RKO (cell line): ENCODE results near the gene CEP350.

ENCODE experiments used
- DNase-seq: peaks from one replicate; pipeline ENCODE4 v3.0.0-alpha.2; 2016; ENCODE audit warnings: low spot score

Gene CEP350

DNA sequence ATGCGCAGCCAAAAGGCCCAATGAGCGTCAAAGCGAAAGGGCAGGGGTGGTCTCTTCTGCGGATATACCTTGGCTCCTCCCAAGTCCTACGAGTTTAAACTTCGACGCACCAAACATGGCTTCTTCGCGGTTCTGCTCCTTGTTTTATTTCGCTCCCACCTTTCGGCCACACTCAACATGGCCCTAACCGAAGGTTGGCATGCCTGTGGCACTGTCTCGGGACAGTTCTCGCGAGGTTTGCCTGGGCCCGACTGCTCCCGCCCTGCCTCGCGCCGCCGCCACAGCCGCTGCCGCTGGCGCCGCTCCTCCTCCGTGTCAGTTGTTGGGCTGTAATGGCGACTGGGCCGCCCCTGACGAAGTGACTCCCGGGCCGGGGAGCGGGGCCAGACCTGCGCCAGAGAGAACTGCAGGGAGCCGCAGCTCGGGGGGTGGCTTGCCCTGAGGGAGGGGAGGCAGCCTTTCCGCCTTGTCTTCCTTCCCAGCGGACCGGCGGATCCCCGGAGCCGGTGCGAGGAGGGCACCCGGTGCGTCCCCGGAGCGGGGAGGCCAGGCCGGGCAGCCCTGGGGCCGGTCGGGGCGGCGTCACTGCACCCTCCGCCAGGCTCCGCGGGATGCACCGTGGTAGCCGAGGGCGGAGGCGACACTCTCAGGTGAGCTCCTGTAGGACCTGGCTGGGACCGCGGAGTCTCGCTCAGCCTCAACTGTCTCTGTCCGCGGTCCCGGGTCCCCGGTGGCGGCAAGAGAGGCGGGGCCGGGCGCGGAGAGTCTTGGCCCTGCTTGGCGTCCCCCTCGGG lies at the start of gene CEP350:
CEP350 (plus strand) TSS at position 318 of the 794 bp plus-strand sequence. CDS start 31,372 bp downstream, outside the sequence.
- peak; percentile 97 for DNase-seq

DNA sequence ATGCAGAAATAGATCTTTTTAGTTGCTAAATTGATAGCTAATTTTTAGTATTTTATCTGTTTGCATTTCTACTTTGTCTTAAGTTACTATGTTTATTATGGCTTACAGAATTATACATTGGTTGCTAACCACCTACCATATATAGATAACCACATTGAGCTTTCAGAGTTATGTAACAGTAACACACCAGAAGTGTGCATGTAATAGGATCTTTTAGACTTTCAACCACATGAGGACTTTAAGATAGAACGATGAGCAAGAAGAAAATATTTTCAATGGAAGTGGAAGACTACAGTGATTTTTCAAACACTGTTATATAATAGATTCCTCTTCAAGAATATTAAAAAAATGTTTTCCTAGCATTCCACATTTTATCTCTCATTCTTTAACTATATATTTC lies 43.7 kb upstream of the CEP350 start:
- no peak for DNase-seq

DNA sequence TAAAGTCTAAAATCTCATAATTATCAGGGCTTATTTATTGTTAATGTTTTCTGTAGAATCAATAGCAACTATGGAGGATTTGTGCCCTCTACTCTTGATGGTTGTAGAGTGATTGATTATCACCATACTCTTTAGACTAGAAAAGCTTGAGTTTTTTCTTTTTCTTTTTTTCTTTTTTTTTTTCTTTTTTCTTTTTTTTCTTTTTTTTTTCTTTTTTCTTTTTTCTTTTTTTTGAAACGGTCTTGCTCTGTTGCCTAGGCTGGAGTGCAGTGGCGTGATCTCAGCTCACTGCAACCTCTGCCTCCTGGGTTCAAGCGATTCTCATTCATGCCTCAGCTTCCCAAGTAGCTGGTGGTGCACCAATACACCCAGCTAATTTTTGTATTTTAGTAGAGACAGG lies 42.8 kb upstream of the CEP350 start:
- no peak for DNase-seq

DNA sequence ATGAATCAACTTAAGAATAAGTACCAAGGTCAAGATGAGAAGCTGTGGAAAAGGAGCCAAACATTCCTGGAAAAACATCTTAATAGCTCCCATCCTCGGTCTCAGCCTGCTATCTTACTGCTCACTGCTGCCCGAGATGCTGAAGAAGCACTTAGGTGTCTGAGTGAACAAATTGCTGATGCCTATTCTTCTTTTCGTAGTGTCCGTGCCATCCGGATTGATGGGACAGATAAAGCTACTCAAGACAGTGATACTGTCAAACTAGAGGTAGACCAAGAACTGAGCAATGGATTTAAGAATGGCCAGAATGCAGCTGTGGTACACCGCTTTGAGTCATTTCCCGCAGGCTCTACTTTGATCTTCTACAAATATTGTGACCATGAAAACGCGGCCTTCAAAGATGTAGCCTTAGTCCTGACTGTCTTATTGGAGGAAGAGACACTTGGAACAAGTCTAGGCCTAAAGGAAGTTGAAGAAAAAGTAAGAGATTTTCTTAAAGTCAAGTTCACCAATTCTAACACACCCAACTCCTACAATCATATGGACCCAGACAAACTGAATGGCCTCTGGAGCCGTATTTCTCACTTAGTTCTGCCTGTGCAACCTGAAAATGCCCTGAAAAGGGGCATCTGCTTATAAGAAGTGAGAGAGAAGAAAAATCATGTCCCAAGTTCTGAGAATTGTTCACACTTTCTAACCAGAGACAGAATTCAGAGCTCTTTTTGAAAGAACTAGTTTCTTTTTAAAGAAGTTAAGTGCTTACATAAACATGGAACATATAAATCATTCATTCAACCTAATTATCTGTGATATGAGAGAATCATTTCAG lies 36.8 kb upstream of the CEP350 start:
- no peak for DNase-seq

DNA sequence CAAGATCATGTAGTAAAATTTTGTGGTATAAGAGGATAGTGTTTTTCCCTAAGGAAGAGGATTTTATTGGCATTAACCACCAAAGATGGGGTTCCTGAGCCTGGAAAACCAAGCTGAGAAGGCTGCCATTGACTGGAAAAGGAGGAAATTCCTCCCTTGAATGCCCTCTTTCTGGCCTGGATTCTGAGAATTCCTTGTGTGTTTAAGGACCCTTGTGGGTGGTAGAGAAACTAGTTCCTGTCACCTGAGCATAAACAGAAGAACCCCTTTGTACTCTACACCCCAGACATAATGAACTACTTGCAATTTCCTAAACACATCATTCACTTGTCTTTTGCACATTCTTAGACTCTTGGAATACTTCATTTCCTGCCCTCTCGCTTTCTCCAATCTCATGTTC lies 33.1 kb upstream of the CEP350 start:
- DNase-seq = no peak

- DNase-seq = no peak
These were observed 32.4 kb upstream of the CEP350 start for GRCh38 chr1:179921981-179922872.

- DNase-seq = no peak
These were observed 31.6 kb upstream of the CEP350 start for GRCh38 chr1:179923029-179923428.

DNA sequence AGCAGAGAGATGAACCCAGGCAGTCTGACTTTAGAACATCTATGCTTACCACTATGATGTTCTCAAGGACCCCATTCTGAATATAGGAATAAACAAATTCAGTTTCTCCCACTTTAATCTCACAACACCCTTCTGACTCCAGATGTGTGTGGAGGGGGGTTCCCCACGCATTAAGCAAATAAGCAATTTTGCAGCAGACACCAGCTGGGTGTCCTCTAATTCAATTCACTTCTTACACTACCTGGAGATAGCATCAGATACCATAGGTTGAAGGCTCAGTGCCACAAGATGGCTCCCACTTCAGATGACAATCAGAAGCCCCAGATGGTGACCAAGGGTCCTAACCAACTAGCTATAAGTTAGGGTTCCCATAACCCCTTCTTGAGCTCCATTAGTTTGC lies 30.3 kb upstream of the CEP350 start:
- DNase-seq = no peak

GRCh38 chr1:179925302-179925701 lies 29.3 kb upstream of the CEP350 start:
- DNase-seq = no peak

DNA sequence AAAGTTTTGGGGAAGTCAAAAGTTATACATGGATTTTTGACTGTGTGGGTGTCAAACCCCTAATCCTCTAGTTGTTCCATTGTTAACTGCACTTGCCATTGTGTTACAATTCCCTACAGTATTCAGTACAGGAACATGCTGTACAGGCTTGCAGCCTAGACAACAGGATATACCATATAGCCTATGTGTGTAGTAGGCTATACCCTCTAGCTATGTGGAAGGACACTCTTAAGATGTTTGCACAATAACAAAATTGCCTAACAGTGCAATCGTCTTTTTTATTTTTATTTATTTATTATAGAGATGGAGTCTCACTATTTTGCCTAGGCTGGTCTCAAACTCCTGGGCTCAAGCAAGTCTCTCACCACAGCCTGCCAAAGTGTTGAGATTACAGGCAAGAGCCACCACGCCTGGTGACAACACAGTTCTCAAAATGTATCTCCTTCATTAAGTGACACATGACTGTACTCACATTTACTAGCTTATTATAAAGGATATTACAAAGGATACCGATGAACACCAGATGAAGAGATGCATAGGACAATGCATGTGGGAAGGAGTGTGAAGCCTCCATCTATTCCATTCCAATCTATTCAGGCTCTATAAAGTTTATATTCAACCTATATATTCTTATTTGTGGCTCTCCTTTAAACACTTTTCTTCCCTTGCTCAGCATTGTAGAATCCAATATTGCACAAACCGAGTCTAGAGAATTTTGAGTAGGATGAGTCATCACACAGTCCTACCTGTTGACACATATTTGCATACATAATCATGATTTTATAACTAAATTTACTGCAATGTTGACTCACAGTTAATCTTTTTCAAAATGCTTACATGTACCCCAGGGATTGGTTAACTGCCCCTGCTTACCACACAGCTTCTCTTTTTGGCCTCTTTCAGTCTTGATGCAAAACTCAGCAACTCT lies 28.4 kb upstream of the CEP350 start:
- peak; percentile 85 for DNase-seq

GRCh38 chr1:179926850-179927205 lies 27.8 kb upstream of the CEP350 start:
- no peak for DNase-seq

DNA sequence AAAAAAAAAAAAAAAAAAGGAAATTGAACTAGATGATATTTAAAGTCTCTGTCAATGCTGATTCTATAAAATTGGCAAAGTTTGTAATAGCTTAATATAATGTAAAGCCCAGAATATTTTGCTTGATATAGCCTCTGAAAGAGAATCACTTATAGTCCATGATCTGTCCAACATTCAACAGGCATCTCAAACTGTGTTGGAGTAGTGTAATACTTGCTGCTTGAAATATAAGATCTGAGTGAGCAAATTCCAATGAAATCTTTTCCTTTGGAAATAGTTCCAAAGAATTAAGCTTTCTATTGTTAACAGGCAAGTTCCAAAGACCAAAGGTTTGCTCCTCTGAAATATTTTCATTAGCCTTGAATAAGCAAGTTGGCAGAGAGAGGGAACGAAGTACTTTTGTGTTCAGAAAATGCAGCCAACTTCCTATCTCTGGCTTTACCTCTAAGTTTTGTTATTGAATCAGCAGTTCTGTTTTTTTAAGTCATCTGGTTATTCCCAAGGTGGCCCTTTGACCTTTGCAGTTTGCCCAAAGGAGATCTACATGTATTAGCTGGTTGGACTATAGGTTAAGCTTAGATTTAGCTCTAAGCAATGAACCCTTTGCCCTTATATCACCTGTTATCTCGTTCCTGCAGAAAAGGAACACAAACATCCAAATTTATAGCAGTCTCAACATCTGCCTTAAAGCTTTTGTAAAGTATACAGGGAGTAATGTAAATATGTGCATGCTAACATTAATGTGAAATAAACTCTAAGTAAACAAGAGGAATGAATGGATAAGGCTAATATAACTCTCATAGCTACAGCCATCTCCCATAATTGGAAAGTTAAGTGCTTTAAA lies 24.4 kb upstream of the CEP350 start:
- DNase-seq = no peak

- DNase-seq = no peak
These were observed 23.7 kb upstream of the CEP350 start for GRCh38 chr1:179930867-179931266.

GRCh38 chr1:179933219-179933618 lies 21.4 kb upstream of the CEP350 start:
- DNase-seq = no peak

DNA sequence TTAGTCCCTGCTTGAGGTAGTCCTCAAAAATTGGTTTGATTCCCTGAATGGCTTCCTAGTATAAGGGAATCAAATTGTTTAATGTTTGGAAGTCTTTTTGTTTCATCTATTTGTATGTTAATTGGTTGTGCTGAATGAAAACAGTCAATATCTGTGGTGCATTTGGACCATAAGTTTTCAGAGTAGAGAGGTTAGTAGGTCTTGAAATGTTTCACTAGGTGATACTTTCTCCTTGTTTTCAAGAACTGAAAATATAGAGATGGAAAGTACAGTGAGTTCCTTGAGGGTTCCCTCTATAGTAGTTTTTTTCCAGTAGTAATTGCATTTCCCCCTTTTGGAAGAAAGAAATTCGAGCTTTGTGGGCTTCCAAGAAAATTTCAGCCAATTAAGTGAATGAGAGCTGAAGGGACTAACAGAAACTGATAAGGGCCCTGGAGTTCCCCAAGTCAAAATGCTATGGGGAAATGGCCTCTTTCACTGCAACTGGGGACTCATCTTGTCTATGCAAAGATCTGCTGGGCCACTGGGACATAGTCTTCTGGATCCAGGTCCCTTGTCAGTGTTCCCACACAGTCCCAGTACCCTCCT lies 18.6 kb upstream of the CEP350 start:
- DNase-seq = no peak

DNA sequence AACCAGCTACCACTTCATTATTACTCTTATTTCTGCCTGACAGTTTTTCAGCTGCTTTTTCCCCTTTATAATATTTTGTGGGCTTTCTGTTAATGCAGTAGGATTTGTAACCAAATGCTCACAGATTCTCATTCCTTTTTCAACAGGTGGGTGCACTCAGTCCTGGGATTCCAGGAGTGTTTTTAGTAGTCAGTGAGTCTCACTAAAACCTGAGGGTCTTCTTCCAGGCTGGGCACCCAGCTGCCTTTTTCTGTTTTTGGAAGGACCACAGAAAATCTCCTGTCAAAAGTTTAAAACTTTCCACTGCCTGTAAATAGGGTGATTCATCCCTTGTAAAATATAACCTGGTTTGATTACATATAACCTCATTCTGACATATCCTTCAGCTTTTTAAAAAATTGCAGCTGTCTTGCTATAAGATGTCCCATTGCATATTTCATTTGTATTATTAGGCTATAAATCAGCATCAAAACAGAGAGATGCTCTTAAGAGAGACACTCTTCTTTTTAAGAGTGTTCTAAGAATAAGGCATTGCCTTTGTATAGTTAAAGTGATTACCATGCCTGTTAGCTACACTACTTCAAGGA lies 16.8 kb upstream of the CEP350 start:
- DNase-seq = no peak

- DNase-seq = no peak
These were observed 15.9 kb upstream of the CEP350 start for GRCh38 chr1:179938752-179939151.

GRCh38 chr1:179939941-179940340 lies 14.7 kb upstream of the CEP350 start:
- no peak for DNase-seq

DNA sequence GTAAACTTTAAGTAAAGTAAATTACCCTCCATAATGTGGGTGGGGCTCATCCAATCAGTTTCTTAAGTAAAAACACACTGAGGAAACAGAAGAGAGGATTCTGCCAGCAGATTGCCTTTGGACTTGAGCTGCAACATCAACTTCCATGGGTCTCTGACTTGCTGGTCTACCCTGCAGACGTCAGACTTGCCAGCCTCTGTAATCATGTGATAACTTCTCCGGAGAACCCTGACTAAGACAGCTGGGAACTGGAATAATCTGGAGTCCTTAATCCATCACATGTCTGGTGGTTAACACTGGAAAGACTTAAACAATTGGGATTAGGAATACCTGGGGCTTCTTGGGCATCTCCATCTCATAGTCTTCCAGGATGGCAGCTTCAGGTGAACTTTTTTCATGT lies 13.2 kb upstream of the CEP350 start:
- DNase-seq = no peak

- no peak for DNase-seq
These were observed 4.0 kb upstream of the CEP350 start for GRCh38 chr1:179950651-179951050.
